H9 (cell line): ENCODE data around the gene DAPK1. TPM values are rescaled to one million over a fixed set of nuclear protein-coding genes. Genes with fewer than 3 reads are reported as not detected.
A peak's percentile ranks its signal among the peaks of the same experiment; 100 is the strongest.

Experiments used
- DNase-seq: peaks from one replicate; pipeline ENCODE4 v3.0.0-alpha.2; 2017
- H2AFZ ChIP-seq: one replicate; pipeline ENCODE4 v1.6.1; 2013; ENCODE audit warnings: mild to moderate bottlenecking, low read length, control low read depth, moderate library complexity
- H2AK5ac ChIP-seq: 2 replicates; pipeline ENCODE4 v1.6.1; 2013; ENCODE audit warnings: low read length, control low read depth, mixed read lengths; ENCODE audit not compliant: insufficient read length
- H2BK120ac ChIP-seq: one replicate; pipeline ENCODE4 v1.6.1; 2013; ENCODE audit warnings: low read depth, mild to moderate bottlenecking, low read length, control low read depth, inconsistent platforms; ENCODE audit not compliant: poor library complexity, severe bottlenecking
- H2BK12ac ChIP-seq: 2 replicates; pipeline ENCODE4 v1.6.1; 2013; ENCODE audit warnings: low read length, control low read depth, mixed read lengths, low read depth; ENCODE audit not compliant: insufficient read length
- H2BK15ac ChIP-seq: 2 replicates; pipeline ENCODE4 v1.6.1; 2013; ENCODE audit warnings: low read depth, low read length, control low read depth
- H2BK20ac ChIP-seq: one replicate; pipeline ENCODE4 v1.6.1; 2013; ENCODE audit warnings: low read depth, mild to moderate bottlenecking, low read length, control low read depth, inconsistent platforms; ENCODE audit not compliant: poor library complexity, severe bottlenecking
- H2BK5ac ChIP-seq: 2 replicates; pipeline ENCODE4 v1.6.1; 2013; ENCODE audit warnings: low read length, control low read depth, mixed read lengths; ENCODE audit not compliant: insufficient read length
- H3K14ac ChIP-seq: 2 replicates; pipeline ENCODE4 v1.6.1; 2013; ENCODE audit warnings: low read length, control low read depth; ENCODE audit not compliant: insufficient read depth
- H3K18ac ChIP-seq: 2 replicates; pipeline ENCODE4 v1.6.1; 2013; ENCODE audit warnings: low read depth, mild to moderate bottlenecking, mixed read lengths, low read length, control low read depth; ENCODE audit not compliant: insufficient read length
- H3K23ac ChIP-seq: 2 replicates; pipeline ENCODE4 v1.6.1; 2013; ENCODE audit warnings: low read length, control low read depth, mixed read lengths, low read depth; ENCODE audit not compliant: insufficient read length
- H3K23me2 ChIP-seq: 2 replicates; pipeline ENCODE4 v1.6.1; 2013; ENCODE audit warnings: low read depth, mild to moderate bottlenecking, mixed read lengths, low read length, control low read depth; ENCODE audit not compliant: insufficient read length, poor library complexity, severe bottlenecking
- H3K27ac ChIP-seq: 2 replicates; pipeline ENCODE4 v1.5.1; 2013; ENCODE audit warnings: low read length, control low read depth, mixed read lengths, low read depth; ENCODE audit not compliant: insufficient read length
- H3K27me3 ChIP-seq: 2 replicates; pipeline ENCODE4 v1.6.1; 2013; ENCODE audit warnings: low read length, control low read depth, inconsistent platforms; ENCODE audit not compliant: insufficient read depth
- H3K4ac ChIP-seq: 2 replicates; pipeline ENCODE4 v1.6.1; 2013; ENCODE audit warnings: low read depth, mild to moderate bottlenecking, control low read depth, inconsistent platforms, low read length, moderate library complexity
- H3K4me1 ChIP-seq: 2 replicates; pipeline ENCODE4 v1.6.1; 2013; ENCODE audit warnings: low read length, control low read depth, inconsistent platforms; ENCODE audit not compliant: insufficient read depth
- H3K4me2 ChIP-seq: 2 replicates; pipeline ENCODE4 v1.6.1; 2013; ENCODE audit warnings: low read length, control low read depth, mixed read lengths; ENCODE audit not compliant: insufficient read length, insufficient read depth
- H3K56ac ChIP-seq: 2 replicates; pipeline ENCODE4 v1.6.1; 2013; ENCODE audit warnings: low read depth, mild to moderate bottlenecking, mixed read lengths, low read length, control low read depth; ENCODE audit not compliant: insufficient read length
- H3K79me1 ChIP-seq: 2 replicates; pipeline ENCODE4 v1.6.1; 2013; ENCODE audit warnings: low read depth, mild to moderate bottlenecking, moderate library complexity, low read length, control low read depth, inconsistent platforms; ENCODE audit not compliant: insufficient read depth, poor library complexity, severe bottlenecking
- H3K79me2 ChIP-seq: 2 replicates; pipeline ENCODE4 v1.6.1; 2013; ENCODE audit warnings: low read length, control low read depth, inconsistent platforms; ENCODE audit not compliant: insufficient read depth
- H3K9ac ChIP-seq: 2 replicates; pipeline ENCODE4 v1.6.1; 2013; ENCODE audit warnings: low read length, control low read depth, mixed read lengths; ENCODE audit not compliant: insufficient read length; ENCODE audit errors: extremely low read depth
- H3K9me3 ChIP-seq: one replicate; pipeline ENCODE4 v1.6.1; 2013; ENCODE audit warnings: low read depth, low read length, inconsistent platforms; ENCODE audit not compliant: control insufficient read depth
- H3T11ph ChIP-seq: one replicate; pipeline ENCODE4 v1.6.1; 2013; ENCODE audit warnings: mild to moderate bottlenecking, low read length, control low read depth, inconsistent platforms
- H4K20me1 ChIP-seq: one replicate; pipeline ENCODE4 v1.6.1; 2013; ENCODE audit not compliant: control insufficient read depth, insufficient read length, insufficient read depth
- H4K5ac ChIP-seq: 2 replicates; pipeline ENCODE4 v1.6.1; 2013; ENCODE audit warnings: low read depth, mild to moderate bottlenecking, mixed read lengths, low read length, control low read depth; ENCODE audit not compliant: insufficient read length
- H4K8ac ChIP-seq: replicated peaks from 2 replicates; pipeline ENCODE4 v1.6.1; 2013; ENCODE audit warnings: low read length, control low read depth, mixed read lengths, low read depth; ENCODE audit not compliant: insufficient read length
- H4K91ac ChIP-seq: 2 replicates; pipeline ENCODE4 v1.6.1; 2013; ENCODE audit warnings: low read depth, mild to moderate bottlenecking, moderate library complexity, mixed read lengths, low read length, control low read depth; ENCODE audit not compliant: insufficient read length
- H3K27ac Mint-ChIP-seq, 3 experiments: 2 replicates in 2 of 3; 3 replicates in 1 of 3; pipeline ENCODE4 v1.8.0; 2020 to 2021; ENCODE audit warnings: mixed read lengths in 3 of 3, mild to moderate bottlenecking in 1 of 3, moderate library complexity in 1 of 3
- H3K27me3 Mint-ChIP-seq: 2 replicates; pipeline ENCODE4 v1.8.0; 2021; ENCODE audit warnings: low read depth, mild to moderate bottlenecking, moderate library complexity, mixed read lengths
- H3K36me3 Mint-ChIP-seq, 3 experiments: 2 replicates in 2 of 3; 3 replicates in 1 of 3; pipeline ENCODE4 v1.8.0; 2020 to 2021; ENCODE audit warnings: low read depth in 3 of 3, mixed read lengths in 3 of 3; ENCODE audit not compliant: insufficient read depth in 1 of 3
- H3K4me1 Mint-ChIP-seq, 2 experiments: 2 replicates each; pipeline ENCODE4 v1.8.0; 2020; ENCODE audit warnings: mixed read lengths in 2 of 2
- H3K4me3 Mint-ChIP-seq, 2 experiments: 2 replicates in 1 of 2; 3 replicates in 1 of 2; pipeline ENCODE4 v1.8.0; 2020 to 2021; ENCODE audit warnings: mild to moderate bottlenecking in 2 of 2, mixed read lengths in 2 of 2, moderate library complexity in 1 of 2
- H3K9me3 Mint-ChIP-seq, 2 experiments: 2 replicates in 1 of 2; 3 replicates in 1 of 2; pipeline ENCODE4 v1.8.0; 2020; ENCODE audit warnings: mild to moderate bottlenecking in 2 of 2, mixed read lengths in 2 of 2, moderate library complexity in 1 of 2
- CTCF ChIP-seq: fragments of 200-600 bp; sonication (generic); conservative IDR thresholded peaks from 3 replicates; pipeline ENCODE4 v1.8.0; 2021; ENCODE audit warnings: antibody characterized with exemption, mild to moderate bottlenecking
- WGBS: extraction: QIAGEN DNeasy Blood & Tissue Kit; methylation state at CpG from one replicate; pipeline ENCODE4 v1.1.7; 2013; ENCODE audit warnings: missing lambda C conversion rate, low lambda C conversion rate, mixed read lengths; ENCODE audit not compliant: insufficient read length; ENCODE audit errors: extremely low coverage; 5-methylcytosine and 5-hydroxymethylcytosine counted together
- total RNA-seq: library from RNA; stranded (reverse); gene quantifications from 2 replicates; pipeline ENCODE4 v1.2.1, GENCODE V29; 2021

Gene DAPK1
- total RNA-seq, 1 experiment from 2014 or later = 79.4 TPM

GRCh38 chr9:87619346-87619745, 121.7 kb downstream of the DAPK1 start:
- H3K27me3 ChIP-seq = no peaks in the 10 kb centered on the region
- no peak overlapping the region for H2BK120ac ChIP-seq
- H3K18ac ChIP-seq = no peak overlapping the region
- no peaks in the 10 kb centered on the region for H3K79me1 ChIP-seq
- H3K9me3 Mint-ChIP-seq = no peaks in the 10 kb centered on the region; a peak in 1 of 5 replicates
- H4K5ac ChIP-seq = no peak overlapping the region
- H3K27me3 Mint-ChIP-seq = no peaks in the 10 kb centered on the region
- H3K27ac Mint-ChIP-seq = peak overlapping the region in 1 of 3 experiments; percentile 6; a peak in 2 of 7 replicates
- H4K91ac ChIP-seq = no peak overlapping the region
- no peak overlapping the region for H3T11ph ChIP-seq
- no peaks in the 10 kb centered on the region for H3K23me2 ChIP-seq
- no peak overlapping the region for H3K27ac ChIP-seq
- H3K36me3 Mint-ChIP-seq = peaks cover 56 to 64% (median 58%) of the 10 kb centered on the region in 3 experiments
- no peak overlapping the region for H2BK20ac ChIP-seq
- DNase-seq = no peak
- no peak for TF ChIP-seq CTCF
- peaks cover 3% of the 10 kb centered on the region; the same call in 1 of the 2 replicates for H3K79me2 ChIP-seq
- H4K8ac ChIP-seq = no peak overlapping the region
- H2BK5ac ChIP-seq = no peak overlapping the region
- H3K4me1 Mint-ChIP-seq = peaks cover 40 to 46% of the 10 kb centered on the region in 2 experiments
- H2AK5ac ChIP-seq = no peak overlapping the region
- H3K14ac ChIP-seq = no peak overlapping the region; the same call in 1 of the 2 replicates
- no peak overlapping the region for H3K23ac ChIP-seq
- no peak overlapping the region for H2AFZ ChIP-seq
- H2BK12ac ChIP-seq = no peak overlapping the region
- no peaks in the 10 kb centered on the region for H3K9me3 ChIP-seq
- no peaks in the 10 kb centered on the region for H4K20me1 ChIP-seq
- peaks cover 4% of the 10 kb centered on the region for H3K4me1 ChIP-seq
- no peak overlapping the region for H3K4me3 Mint-ChIP-seq
- H3K4me2 ChIP-seq = no peak overlapping the region
- H2BK15ac ChIP-seq = no peak overlapping the region
- WGBS = no CpG with 5 or more reads among the region's 8 CpGs
- H3K56ac ChIP-seq = no peak overlapping the region
- no peak overlapping the region for H3K4ac ChIP-seq
- H3K9ac ChIP-seq = no peak overlapping the region
